Common myeloid progenitor, CD34-positive (primary cell): ENCODE measurements around the gene LATS1.
"Not testable (repeated sequence)": the region's sequence is repeated elsewhere in the genome, so short reads cannot be mapped to it uniquely, and the experiment has no call there.

Source experiments
- CTCF ChIA-PET: fragments of 350-600 bp; sonication (Branson Sonifier 250); formaldehyde crosslinking; loops from one replicate; lab custom pipeline; 2021; ENCODE audit warnings: antibody characterized with exemption; lab: Charles Lee
- POLR2A ChIA-PET: fragments of 350-600 bp; sonication (Branson Sonifier 250); formaldehyde crosslinking; loops from one replicate; lab custom pipeline; 2021; ENCODE audit warnings: antibody characterized with exemption; lab: Charles Lee
- DNase-seq, 3 donors: peaks; one replicate each; pipeline versions ENCODE4 v3.0.0 to v3.0.0-alpha.2; 2013
- H3K27ac ChIP-seq, 2 experiments: 1 replicate in 1 of 2; 2 replicates in 1 of 2; pipeline ENCODE4 v1.7.0; 2013; ENCODE audit warnings: inconsistent platforms in 2 of 2, low read length in 2 of 2, mild to moderate bottlenecking in 2 of 2, low read depth in 1 of 2, moderate library complexity in 1 of 2; ENCODE audit not compliant: severe bottlenecking in 2 of 2, insufficient read depth in 1 of 2, poor library complexity in 1 of 2
- H3K27me3 ChIP-seq, 5 experiments: replicated peaks in 2 of 5; 1 replicate in 3 of 5; 2 replicates in 2 of 5; pipeline versions ENCODE4 v1.6.1 to v1.7.0; 2013; ENCODE audit warnings: low read length in 4 of 5, mild to moderate bottlenecking in 2 of 5, moderate library complexity in 2 of 5, inconsistent platforms in 1 of 5; ENCODE audit not compliant: insufficient read depth in 5 of 5, control insufficient read depth in 4 of 5
- H3K36me3 ChIP-seq, 4 experiments: 1 replicate in 2 of 4; 2 replicates in 2 of 4; pipeline versions ENCODE4 v1.6.1 to v1.7.0; 2013; ENCODE audit warnings: low read length in 3 of 4, control low read depth in 1 of 4, mild to moderate bottlenecking in 1 of 4; ENCODE audit not compliant: control insufficient read depth in 4 of 4, insufficient read depth in 4 of 4
- H3K4me1 ChIP-seq, 4 experiments: 1 replicate in 3 of 4; 2 replicates in 1 of 4; pipeline versions ENCODE4 v1.6.1 to v1.7.1; 2013; ENCODE audit warnings: low read length in 3 of 4, mild to moderate bottlenecking in 3 of 4, control low read depth in 1 of 4, inconsistent platforms in 1 of 4, moderate library complexity in 1 of 4; ENCODE audit not compliant: control insufficient read depth in 4 of 4, insufficient read depth in 4 of 4; ENCODE audit errors: control extremely low read depth in 1 of 4
- H3K4me3 ChIP-seq, 7 experiments: 1 replicate in 4 of 7; 2 replicates in 3 of 7; pipeline versions ENCODE4 v1.5.1 to v1.7.0; 2013; ENCODE audit warnings: mild to moderate bottlenecking in 7 of 7, low read length in 6 of 7, moderate library complexity in 6 of 7, inconsistent platforms in 2 of 7, low read depth in 2 of 7, control low read depth in 1 of 7; ENCODE audit not compliant: insufficient read depth in 4 of 7, control insufficient read depth in 1 of 7; ENCODE audit errors: extremely low read depth in 1 of 7
- H3K9me3 ChIP-seq, 5 experiments: 1 replicate in 4 of 5; 2 replicates in 1 of 5; pipeline versions ENCODE4 v1.6.1 to v1.7.1; 2013; ENCODE audit warnings: low read length in 4 of 5, mild to moderate bottlenecking in 2 of 5, inconsistent platforms in 1 of 5, low read depth in 1 of 5, moderate library complexity in 1 of 5; ENCODE audit not compliant: control insufficient read depth in 4 of 5, insufficient read depth in 2 of 5; ENCODE audit errors: control extremely low read depth in 1 of 5
- WGBS: methylation state at CpG from one replicate; pipeline ENCODE4 v1.1.5; 2013; ENCODE audit not compliant: insufficient coverage; 5-methylcytosine and 5-hydroxymethylcytosine counted together

Gene LATS1

DNA sequence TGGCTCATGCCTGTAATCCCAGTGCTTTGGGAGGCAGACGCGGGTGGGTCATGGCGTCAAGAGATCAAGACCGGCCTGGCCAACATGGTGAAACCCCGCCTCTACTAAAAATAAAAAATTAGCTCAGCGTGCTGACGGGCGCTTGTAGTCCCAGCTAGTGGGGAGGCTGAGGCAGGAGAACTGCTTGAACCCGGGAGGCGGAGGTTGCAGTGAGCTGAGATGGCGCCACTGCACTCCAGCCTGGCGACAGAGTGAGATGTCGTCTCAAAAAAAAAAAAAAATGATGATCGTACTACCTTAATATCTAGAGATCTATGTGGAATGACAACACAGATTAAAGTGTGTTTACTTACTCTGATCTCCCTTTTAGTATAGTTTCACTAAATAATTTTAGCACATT, 36.1 kb downstream of the LATS1 start:
- DNase-seq, H3K4me1 ChIP-seq, H3K9me3 ChIP-seq, POLR2A ChIA-PET, H3K4me3 ChIP-seq, H3K27ac ChIP-seq, H3K27me3 ChIP-seq: not testable (repeated sequence)
- CTCF ChIA-PET: interaction anchor here (0.7 to 0.8 kb wide), 2 partner anchors 11 to 85 kb away, joined by 3 read pairs; no protein-coding TSS in a partner anchor
- peaks cover 21 to 54% (median 29%) of the 10 kb centered on the region in 4 experiments for H3K36me3 ChIP-seq
- WGBS: over 99% methylated on average over 12 of the region's 14 CpGs

DNA sequence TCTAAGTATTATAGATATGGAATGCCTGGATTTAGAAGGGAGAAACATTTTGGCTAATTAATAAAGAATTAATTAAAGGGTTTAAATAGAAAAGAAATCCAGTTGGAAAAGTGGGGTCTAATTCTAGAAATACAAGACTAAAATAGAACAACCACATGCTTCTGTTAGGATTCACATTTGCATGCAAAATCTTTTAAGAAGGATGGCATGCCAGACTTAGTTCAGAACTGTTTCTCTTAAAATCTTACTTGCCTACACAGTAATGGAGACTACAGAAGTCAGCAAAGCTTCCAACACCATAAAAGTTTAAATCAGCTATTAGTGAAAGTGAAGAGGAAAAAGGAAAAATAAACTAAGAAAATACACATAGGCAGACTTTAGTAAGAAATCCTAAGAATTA, 36.7 kb downstream of the LATS1 start:
- no peaks in the 10 kb centered on the region for H3K9me3 ChIP-seq
- ChIA-PET POLR2A (no interaction called here), CTCF (interaction anchor here (0.7 kb wide), 1 partner anchor 84 kb away, joined by 3 read pairs; no protein-coding TSS in a partner anchor)
- no peak overlapping the region for H3K27ac ChIP-seq
- H3K36me3 ChIP-seq: peaks cover 26 to 56% (median 34%) of the 10 kb centered on the region in 4 experiments
- H3K4me3 ChIP-seq: no peak overlapping the region
- DNase-seq: no peak
- H3K4me1 ChIP-seq: no peaks in the 10 kb centered on the region
- H3K27me3 ChIP-seq: no peaks in the 10 kb centered on the region

DNA sequence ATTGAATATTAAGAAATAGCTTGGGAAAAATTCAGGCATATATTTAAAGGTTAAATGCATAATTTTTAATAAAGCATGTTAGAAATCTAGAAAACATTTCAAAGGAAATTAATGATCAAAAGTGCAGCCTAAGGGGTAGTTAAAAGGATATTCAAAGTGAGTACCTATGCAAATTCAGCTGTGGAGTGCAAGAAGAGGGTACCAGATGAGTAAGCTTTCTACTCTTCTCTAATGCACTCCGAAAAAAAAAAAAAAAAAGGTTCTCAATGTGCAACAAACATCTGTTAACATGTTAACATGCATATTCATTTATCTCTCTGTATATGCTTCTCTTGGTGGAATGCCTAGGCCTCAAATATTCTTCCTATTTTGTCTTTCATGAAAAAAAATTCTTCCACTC, 37.4 kb downstream of the LATS1 start:
- no CpG with 5 or more reads among the region's 1 CpG for WGBS
- peaks cover 29 to 60% (median 37%) of the 10 kb centered on the region in 4 experiments for H3K36me3 ChIP-seq

DNA sequence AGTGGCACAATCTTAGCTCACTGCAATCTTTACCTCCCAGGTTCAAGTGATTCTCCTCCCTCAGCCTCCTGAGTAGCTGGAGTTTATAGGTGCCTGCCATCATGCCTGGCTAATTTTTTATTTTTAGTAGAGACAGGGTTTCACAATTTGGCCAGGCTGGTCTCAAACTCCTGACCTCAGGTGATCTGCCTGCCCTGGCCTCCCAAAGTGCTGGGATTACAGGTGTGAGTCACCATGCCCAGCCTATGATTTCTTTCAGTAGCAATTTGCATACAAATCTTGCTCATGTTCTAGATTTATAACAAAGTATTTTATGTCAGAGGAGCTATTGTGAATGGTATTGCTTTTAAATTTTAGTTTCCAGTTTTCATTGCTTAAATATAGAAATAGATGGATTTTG, 45.6 kb downstream of the LATS1 start:
- not testable (repeated sequence) for H3K4me1 ChIP-seq, H3K27me3 ChIP-seq, DNase-seq, H3K27ac ChIP-seq, H3K4me3 ChIP-seq, H3K9me3 ChIP-seq
- peaks cover 24 to 78% (median 50%) of the 10 kb centered on the region in 4 experiments for H3K36me3 ChIP-seq
- CTCF ChIA-PET: interaction anchor here (0.7 to 1.1 kb wide), 2 partner anchors 64 to 193 kb away, joined by 3 read pairs; no protein-coding TSS in a partner anchor
- POLR2A ChIA-PET: interaction anchor here (0.7 kb wide), 1 partner anchor 9 kb away, joined by 3 read pairs; no protein-coding TSS in a partner anchor

More for the DNA sequence above, 37.4 kb downstream of the LATS1 start:
- ChIA-PET POLR2A (no interaction called here), CTCF (no interaction called here)
- no peak for DNase-seq
- no peaks in the 10 kb centered on the region for H3K9me3 ChIP-seq
- H3K4me3 ChIP-seq: no peak overlapping the region
- no peak overlapping the region for H3K27ac ChIP-seq
- no peaks in the 10 kb centered on the region for H3K27me3 ChIP-seq
- H3K4me1 ChIP-seq: no peaks in the 10 kb centered on the region

DNA sequence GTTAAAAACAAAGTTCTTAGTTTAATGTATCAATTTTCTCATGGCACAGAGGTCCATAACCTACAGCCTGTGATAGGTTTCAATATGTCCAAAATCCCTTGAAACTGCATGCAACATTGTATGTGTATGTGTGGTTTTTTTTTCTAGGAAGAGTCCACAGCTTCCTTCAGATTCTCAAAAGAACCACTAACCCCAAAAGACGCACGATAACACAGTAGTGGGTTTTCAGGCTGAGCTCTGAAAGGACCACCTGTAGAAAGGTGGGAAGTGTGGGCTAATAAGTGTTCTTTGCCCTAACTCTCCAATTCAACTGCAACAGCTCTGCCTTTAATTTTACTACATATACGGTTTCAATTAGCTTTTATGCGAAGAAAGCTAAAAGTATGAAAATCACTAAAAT, 57.9 kb downstream of the LATS1 start:
- ChIA-PET CTCF (interaction anchor here (0.8 to 1.2 kb wide), 2 partner anchors 11 to 86 kb away, joined by 3 to 4 read pairs; no protein-coding TSS in a partner anchor), POLR2A (no interaction called here)
- H3K4me1 ChIP-seq: no peaks in the 10 kb centered on the region
- no peaks in the 10 kb centered on the region for H3K27me3 ChIP-seq
- no peak for DNase-seq
- no peak overlapping the region for H3K27ac ChIP-seq
- H3K9me3 ChIP-seq: no peaks in the 10 kb centered on the region
- no CpG with 5 or more reads among the region's 4 CpGs for WGBS
- peaks cover 14 to 55% (median 32%) of the 10 kb centered on the region in 4 experiments for H3K36me3 ChIP-seq
- no peak overlapping the region for H3K4me3 ChIP-seq

DNA sequence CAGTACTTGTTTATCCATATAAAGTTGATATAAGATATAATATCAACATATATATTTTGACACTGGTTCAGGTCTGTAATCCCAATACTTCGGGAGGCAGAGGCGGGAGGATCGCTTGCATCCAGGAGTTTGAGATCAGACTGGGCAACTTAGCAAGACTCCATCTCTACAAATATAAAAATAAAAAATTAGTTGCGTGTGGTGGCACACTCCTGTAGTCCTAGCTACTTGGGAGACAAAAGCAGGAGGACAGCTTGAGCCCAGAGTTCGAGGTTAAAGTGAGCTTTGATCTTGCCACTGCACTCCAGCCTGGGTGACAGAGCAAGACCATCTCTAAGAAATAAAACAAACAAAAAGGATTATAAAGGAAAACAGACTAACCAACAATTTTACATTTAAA, 60.5 kb downstream of the LATS1 start:
- H3K4me1 ChIP-seq: no peaks in the 10 kb centered on the region
- WGBS: 100% methylated on average over 2 of the region's 5 CpGs
- peaks cover 0 to 32% (median 19%) of the 10 kb centered on the region in 4 experiments for H3K36me3 ChIP-seq
- H3K27me3 ChIP-seq: no peaks in the 10 kb centered on the region
- DNase-seq: no peak
- H3K9me3 ChIP-seq: no peaks in the 10 kb centered on the region
- CTCF ChIA-PET: no interaction called here
- H3K4me3 ChIP-seq: no peak overlapping the region
- no peak overlapping the region for H3K27ac ChIP-seq
- POLR2A ChIA-PET: no interaction called here

DNA sequence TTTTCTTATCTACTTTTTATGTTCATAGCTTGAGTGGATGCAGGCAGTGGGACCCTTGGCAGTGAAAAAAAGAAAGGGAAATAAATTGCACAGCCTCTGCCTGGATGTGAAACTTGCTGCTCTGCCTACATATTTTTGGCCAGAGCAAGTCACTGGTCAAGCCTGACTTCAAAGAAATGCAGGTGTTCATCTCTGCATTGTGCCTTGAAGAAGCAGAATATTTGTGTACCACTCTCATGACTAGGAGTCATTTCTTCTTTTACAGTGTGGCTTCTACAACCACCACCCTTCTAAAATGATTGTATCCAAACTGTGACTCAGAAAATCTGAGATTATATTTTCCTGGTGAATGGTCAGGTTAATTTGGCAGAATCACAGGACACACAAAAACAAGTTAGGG, 66.8 kb downstream of the LATS1 start:
- ChIA-PET CTCF (no interaction called here), POLR2A (interaction anchor here (0.6 kb wide), 1 partner anchor 42 kb away, joined by 3 read pairs; no protein-coding TSS in a partner anchor)
- no peaks in the 10 kb centered on the region for H3K36me3 ChIP-seq
- H3K4me3 ChIP-seq: no peak overlapping the region
- H3K27me3 ChIP-seq: no peaks in the 10 kb centered on the region
- no peak overlapping the region for H3K27ac ChIP-seq
- H3K4me1 ChIP-seq: peaks cover 0 to 22% (median 9%) of the 10 kb centered on the region in 4 experiments
- no peaks in the 10 kb centered on the region for H3K9me3 ChIP-seq
- no peak for DNase-seq
